ENCODE data around the gene SRGAP3. TPM values are rescaled to one million over a fixed set of nuclear protein-coding genes. Genes with fewer than 3 reads are reported as not detected.
A peak's percentile ranks its signal among the peaks of the same experiment; 100 is the strongest.

Gene SRGAP3
- total and polyA plus RNA-seq, 4 donors, result 1.2 to 32.8 (median 7.3) TPM

GRCh38 chr3:9064850-9065249, 184.6 kb downstream of the SRGAP3 start:
- Histone ChIP-seq H3K27ac (ENCODE audit: low read depth in 1 of 2, low read length in 1 of 2) (no peak overlapping the region), H3K36me3 (ENCODE audit: control insufficient read depth in 4 of 4, insufficient read depth in 4 of 4, low read length in 4 of 4) (peaks cover 0 to 9% (median 4%) of the 10 kb centered on the region in 4 donors), H3K9me3 (ENCODE audit: control insufficient read depth in 4 of 4, insufficient read depth in 3 of 4, low read length in 3 of 4) (peaks cover 0 to 5% (median 0%) of the 10 kb centered on the region in 4 donors), H3K4me1 (ENCODE audit: control insufficient read depth in 5 of 5, insufficient read depth in 5 of 5, low read length in 5 of 5) (peaks cover 0 to 42% (median 0%) of the 10 kb centered on the region in 5 donors), H3K4me3 (no peak overlapping the region), H3K27me3 (ENCODE audit: control insufficient read depth in 3 of 3, insufficient read depth in 3 of 3, low read length in 2 of 3) (no peaks in the 10 kb centered on the region), H3K9ac (ENCODE audit: insufficient read depth in 1 of 2, low read length in 2 of 2) (no peak overlapping the region)
- 44 to 80% methylated on average over 5 of the region's 5 CpGs for WGBS, 2 donors
- TF ChIP-seq CTCF (IDR thresholded peaks at IDR 0.05; ENCODE audit: control extremely low read depth, extremely low read depth), result no peak
- DNase-seq, result peak; percentile 43 to 59 (median 47)
- ATAC-seq (ENCODE audit: insufficient read depth, low FRiP score), result no peak

GRCh38 chr3:9064251-9064650, 185.2 kb downstream of the SRGAP3 start:
- DNase-seq (no peak), ATAC-seq (ENCODE audit: insufficient read depth, low FRiP score) (no peak)
- peaks cover 0 to 9% (median 4%) of the 10 kb centered on the region in 4 donors for H3K36me3 ChIP-seq (ENCODE audit: control insufficient read depth in 4 of 4, insufficient read depth in 4 of 4, low read length in 4 of 4)
- H3K4me3 ChIP-seq, result no peak overlapping the region
- H3K27ac ChIP-seq (ENCODE audit: low read depth in 1 of 2, low read length in 1 of 2), result no peak overlapping the region
- H3K27me3 ChIP-seq (ENCODE audit: control insufficient read depth in 3 of 3, insufficient read depth in 3 of 3, low read length in 2 of 3), result no peaks in the 10 kb centered on the region
- no peak overlapping the region for H3K9ac ChIP-seq (ENCODE audit: insufficient read depth in 1 of 2, low read length in 2 of 2)
- H3K9me3 ChIP-seq (ENCODE audit: control insufficient read depth in 4 of 4, insufficient read depth in 3 of 4, low read length in 3 of 4), result peaks cover 0 to 5% (median 0%) of the 10 kb centered on the region in 4 donors
- WGBS, 2 donors, result 89 to 92% methylated on average over 9 of the region's 9 CpGs
- TF ChIP-seq CTCF (IDR thresholded peaks at IDR 0.05; ENCODE audit: control extremely low read depth, extremely low read depth), result no peak
- peaks cover 0 to 40% (median 0%) of the 10 kb centered on the region in 5 donors for H3K4me1 ChIP-seq (ENCODE audit: control insufficient read depth in 5 of 5, insufficient read depth in 5 of 5, low read length in 5 of 5)

DNA sequence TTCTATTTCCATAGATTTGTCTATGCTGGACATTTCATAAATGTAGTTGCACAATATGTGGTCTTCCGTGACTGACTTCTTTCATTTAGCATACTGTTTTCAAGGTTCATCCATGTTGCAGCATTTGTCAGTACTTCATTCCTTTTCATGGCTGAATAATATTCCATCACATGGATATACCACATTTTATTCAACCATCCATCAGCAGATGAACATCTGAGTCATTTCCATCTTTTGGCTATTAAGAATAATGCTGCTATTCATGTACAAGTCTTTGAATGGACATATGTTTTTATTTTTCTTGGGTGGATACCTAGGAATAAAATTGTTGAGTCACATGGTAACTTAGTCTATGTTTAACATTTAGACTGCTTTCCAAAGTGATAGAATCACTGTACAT, 186.9 kb downstream of the SRGAP3 start:
- H3K4me3 ChIP-seq, result no peak overlapping the region
- ATAC-seq (ENCODE audit: insufficient read depth, low FRiP score), result no peak
- H3K9me3 ChIP-seq (ENCODE audit: control insufficient read depth in 4 of 4, insufficient read depth in 3 of 4, low read length in 3 of 4), result peaks cover 0 to 5% (median 0%) of the 10 kb centered on the region in 4 donors
- no peaks in the 10 kb centered on the region for H3K27me3 ChIP-seq (ENCODE audit: control insufficient read depth in 3 of 3, insufficient read depth in 3 of 3, low read length in 2 of 3)
- DNase-seq, result no peak
- H3K4me1 ChIP-seq (ENCODE audit: control insufficient read depth in 5 of 5, insufficient read depth in 5 of 5, low read length in 5 of 5), result peaks cover 0 to 24% (median 0%) of the 10 kb centered on the region in 5 donors
- 76 to 84% methylated on average over 1 of the region's 1 CpG for WGBS, 2 donors
- no peak for TF ChIP-seq CTCF (IDR thresholded peaks at IDR 0.05; ENCODE audit: control extremely low read depth, extremely low read depth)
- H3K27ac ChIP-seq (ENCODE audit: low read depth in 1 of 2, low read length in 1 of 2), result no peak overlapping the region
- H3K9ac ChIP-seq (ENCODE audit: insufficient read depth in 1 of 2, low read length in 2 of 2), result no peak overlapping the region
- H3K36me3 ChIP-seq (ENCODE audit: control insufficient read depth in 4 of 4, insufficient read depth in 4 of 4, low read length in 4 of 4), result peaks cover 0 to 9% (median 4%) of the 10 kb centered on the region in 4 donors

- Histone ChIP-seq H3K36me3 (ENCODE audit: control insufficient read depth in 4 of 4, insufficient read depth in 4 of 4, low read length in 4 of 4) (peaks cover 0 to 12% (median 5%) of the 10 kb centered on the region in 4 donors), H3K9ac (ENCODE audit: insufficient read depth in 1 of 2, low read length in 2 of 2) (no peak overlapping the region), H3K4me1 (ENCODE audit: control insufficient read depth in 5 of 5, insufficient read depth in 5 of 5, low read length in 5 of 5) (peaks cover 0 to 14% (median 0%) of the 10 kb centered on the region in 5 donors), H3K27ac (ENCODE audit: low read depth in 1 of 2, low read length in 1 of 2) (no peak overlapping the region), H3K27me3 (ENCODE audit: control insufficient read depth in 3 of 3, insufficient read depth in 3 of 3, low read length in 2 of 3) (no peaks in the 10 kb centered on the region), H3K4me3 (no peak overlapping the region), H3K9me3 (ENCODE audit: control insufficient read depth in 4 of 4, insufficient read depth in 3 of 4, low read length in 3 of 4) (peaks cover 0 to 5% (median 0%) of the 10 kb centered on the region in 4 donors)
- TF ChIP-seq CTCF (IDR thresholded peaks at IDR 0.05; ENCODE audit: control extremely low read depth, extremely low read depth), result no peak
- no peak for ATAC-seq (ENCODE audit: insufficient read depth, low FRiP score)
- no peak for DNase-seq
- 89 to 92% methylated on average over 2 of the region's 2 CpGs for WGBS, 2 donors
Observed at GRCh38 chr3:9061634-9062033, 187.8 kb downstream of the SRGAP3 start.

Measured in lung (tissue), 12 donors.